GM15510 (cell line): ENCODE results near the gene CACNB1.

Experiments
- POLR2A ChIP-seq: IDR thresholded peaks from 3 replicates; pipeline ENCODE4 v1.6.1; 2011; ENCODE audit warnings: borderline replicate concordance; ENCODE audit not compliant: insufficient read length; ENCODE audit errors: extremely low read depth

The CACNB1 gene

DNA sequence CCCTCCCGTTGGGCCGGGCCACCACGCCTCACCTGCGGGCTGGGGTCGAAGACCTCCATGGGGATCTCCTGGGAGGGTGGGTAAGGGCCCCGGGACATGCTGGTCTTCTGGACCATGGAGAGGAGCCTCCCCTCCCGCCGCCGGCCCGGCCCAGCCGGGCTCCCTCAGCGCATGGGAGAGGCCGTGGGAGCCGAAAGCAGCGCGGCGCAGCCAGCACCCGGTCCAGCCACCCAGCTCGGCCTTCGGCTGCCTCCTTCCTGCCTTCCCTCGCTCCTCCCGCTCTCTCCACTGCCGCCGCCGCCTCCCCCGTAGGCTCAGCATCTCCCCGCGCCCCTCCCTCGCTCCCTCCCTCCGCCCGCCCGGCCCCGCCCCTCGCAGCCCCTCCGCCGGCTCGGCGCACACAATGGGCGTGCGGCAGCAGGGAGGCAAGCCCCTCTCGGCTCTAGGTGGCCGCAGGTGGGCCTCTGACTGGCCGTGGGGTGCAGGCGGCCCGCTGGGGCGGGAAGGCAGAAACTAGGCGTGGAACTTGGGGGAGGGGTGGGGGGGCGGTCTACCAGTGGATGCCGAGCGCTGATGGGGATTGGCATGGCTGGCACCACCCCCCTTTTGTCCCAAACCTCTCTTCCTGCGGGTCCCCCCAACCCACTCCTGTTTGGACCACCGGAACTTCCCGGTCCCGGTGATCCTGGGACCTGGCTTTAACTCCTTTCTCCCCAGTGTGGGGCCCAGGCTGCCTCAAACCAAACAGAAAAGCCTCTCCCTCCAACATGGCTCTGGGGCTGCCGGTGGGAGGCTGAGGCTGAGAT lies at the start of gene CACNB1:
TSS of gene CACNB1 (minus strand) at position 290 of the 806 bp plus-strand sequence. CDS start at position 116, 174 bp downstream.
- peak; percentile 66 for TF ChIP-seq POLR2A

GRCh38 chr17:39246274-39246673 lies 48.8 kb upstream of the CACNB1 start:
- no peak for TF ChIP-seq POLR2A

DNA sequence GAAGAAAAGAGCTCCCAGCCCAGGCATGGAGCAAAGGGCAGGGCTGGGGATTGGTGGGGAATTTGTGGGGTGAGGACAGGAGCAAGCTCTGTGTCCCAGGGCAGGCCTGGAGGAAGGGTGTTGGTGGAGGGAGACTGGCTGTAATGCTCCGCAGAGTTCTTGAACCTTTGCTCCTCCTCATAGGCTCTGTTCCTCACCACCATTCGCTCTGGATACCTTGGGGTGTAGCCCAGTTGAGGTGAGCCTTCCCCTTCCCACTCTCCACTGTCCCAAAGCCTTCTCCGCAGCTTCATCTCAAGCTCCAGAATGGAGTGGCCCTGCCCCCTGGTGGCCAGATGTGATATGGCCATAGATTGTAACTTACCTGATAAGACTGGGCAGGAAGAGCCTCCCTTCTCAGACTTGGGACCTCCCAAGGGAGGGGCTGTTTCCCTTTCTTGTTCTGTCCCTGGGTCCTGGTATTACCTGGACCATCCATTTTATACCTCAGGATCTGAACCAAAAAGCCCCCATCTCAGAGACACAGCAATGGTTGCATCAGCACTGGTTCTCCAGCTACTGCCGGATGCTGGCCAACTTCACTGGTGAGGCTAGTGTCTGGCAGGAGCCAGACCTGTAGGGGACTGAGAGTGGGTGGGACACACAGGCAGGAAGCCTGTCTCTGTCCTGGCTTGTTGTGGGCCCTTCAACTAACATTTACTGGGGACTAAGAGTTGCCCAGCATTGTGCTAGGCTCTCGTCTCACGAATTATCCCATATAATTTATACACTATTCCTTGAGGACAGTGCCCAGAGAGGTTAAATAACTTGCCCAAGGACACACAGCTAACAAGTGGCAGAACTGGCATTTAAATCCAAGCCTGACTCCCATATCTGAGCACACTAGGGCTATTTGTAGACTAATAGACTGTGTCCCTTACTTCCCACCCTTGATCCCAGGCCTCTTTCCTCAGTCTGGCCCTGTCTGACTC lies 47.4 kb upstream of the CACNB1 start:
- TF ChIP-seq POLR2A = no peak

GRCh38 chr17:39244016-39244599 lies 46.6 kb upstream of the CACNB1 start:
- TF ChIP-seq POLR2A = no peak

- no peak for TF ChIP-seq POLR2A
These were observed 45.7 kb upstream of the CACNB1 start for GRCh38 chr17:39243155-39243554.

- TF ChIP-seq POLR2A = no peak
These were observed 43.2 kb upstream of the CACNB1 start for GRCh38 chr17:39240631-39241030.

- TF ChIP-seq POLR2A = no peak
These were observed 42.3 kb upstream of the CACNB1 start for GRCh38 chr17:39239640-39240314.

GRCh38 chr17:39238311-39238972 lies 41.0 kb upstream of the CACNB1 start:
- TF ChIP-seq POLR2A = no peak

DNA sequence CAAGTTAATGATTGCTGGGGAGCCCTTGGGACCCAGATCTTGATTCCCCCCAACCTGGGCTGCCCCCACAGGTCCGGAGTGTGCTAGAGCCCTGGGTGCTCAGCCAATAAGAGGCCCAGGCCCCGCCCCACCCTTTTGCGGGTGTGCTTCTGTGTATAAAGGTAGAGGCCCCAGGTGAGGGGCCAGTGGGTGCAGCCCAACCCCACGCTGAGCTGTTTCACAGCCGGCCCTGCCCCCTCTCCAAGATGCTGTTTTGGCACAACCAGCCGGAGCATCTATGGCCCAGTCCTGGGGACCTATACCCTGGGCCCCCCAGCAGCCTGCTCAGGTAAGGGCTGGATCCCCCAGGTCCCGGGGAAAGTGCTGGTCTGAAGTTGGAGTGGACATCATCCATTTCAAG lies 40.1 kb upstream of the CACNB1 start:
- TF ChIP-seq POLR2A = no peak

GRCh38 chr17:39236981-39237441 lies 39.5 kb upstream of the CACNB1 start:
- TF ChIP-seq POLR2A = no peak

DNA sequence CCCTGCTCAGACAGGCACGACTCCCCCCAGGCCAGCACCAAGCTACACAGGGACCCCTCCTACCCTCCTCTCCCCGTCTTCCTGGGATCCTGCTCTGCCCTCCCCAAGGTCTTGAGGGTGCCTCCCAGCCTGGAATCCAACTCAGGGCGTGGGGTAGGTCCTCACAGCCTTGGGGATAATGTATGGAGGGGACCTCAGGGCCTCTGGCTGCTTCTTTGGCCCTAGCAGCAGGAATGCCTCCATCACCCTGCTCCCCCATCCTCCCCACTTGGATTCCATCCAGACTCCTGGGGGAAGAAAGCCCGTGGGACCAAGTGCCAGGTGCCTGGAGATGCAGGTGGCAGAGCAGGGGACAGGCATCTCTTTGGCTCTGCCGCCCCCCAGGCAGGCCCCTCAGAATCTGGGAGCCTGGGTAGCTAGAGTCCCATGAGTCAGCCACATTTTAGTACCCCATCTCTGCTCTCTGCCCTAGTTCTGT lies 39.0 kb upstream of the CACNB1 start:
- no peak for TF ChIP-seq POLR2A

- no peak for TF ChIP-seq POLR2A
These were observed 38.3 kb upstream of the CACNB1 start for GRCh38 chr17:39235555-39236449.
